ENCODE measurements around the gene TLN1. TPM values are rescaled to one million over a fixed set of nuclear protein-coding genes. Genes with fewer than 3 reads are reported as not detected.

TLN1 gene
- total RNA-seq, 4 donors from 2014 or later, result 106 to 256 (median 186) TPM

DNA sequence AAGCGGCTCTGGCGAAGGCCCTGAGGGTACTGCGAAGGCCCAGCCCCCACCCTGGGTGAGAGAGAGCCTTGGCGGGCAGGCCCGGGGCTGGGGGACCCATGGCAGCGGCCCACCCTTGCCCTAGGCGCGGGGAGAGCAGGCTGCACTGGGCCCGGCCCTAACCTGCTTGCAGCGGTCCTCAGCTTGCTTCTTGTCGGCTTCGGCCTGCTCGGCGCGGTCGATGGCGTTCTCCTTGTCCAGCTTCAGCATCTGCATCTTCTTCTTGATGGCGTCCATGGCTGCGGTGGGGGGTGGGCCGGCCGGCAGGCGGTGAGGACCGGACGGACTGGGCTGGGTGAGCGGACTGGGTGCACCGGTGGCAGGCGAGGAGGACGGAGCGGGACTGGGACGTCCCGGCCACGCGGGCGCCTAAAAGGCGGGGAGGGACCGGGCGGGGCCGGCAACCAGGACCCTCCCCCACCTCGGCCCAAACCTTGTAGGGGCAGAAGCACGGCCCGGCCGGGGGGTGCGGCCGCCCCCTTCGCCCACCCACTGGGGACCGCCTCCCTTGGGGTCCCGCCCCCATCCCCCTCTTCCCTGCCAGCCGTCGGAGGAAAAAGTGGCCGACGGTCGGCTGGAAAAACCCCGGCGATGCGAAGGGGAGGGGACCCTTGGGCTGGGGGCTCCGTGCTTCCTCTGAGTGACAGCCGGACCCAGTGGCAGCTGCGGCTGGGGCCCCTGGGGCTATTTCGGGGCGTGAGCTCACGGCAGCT is 42.3 kb downstream of the TLN1 start, which contains the start of gene TPM2:
TPM2 (minus strand) TSS at position 384 of the 752 bp plus-strand sequence; CDS start at position 276, 108 bp downstream.
- Histone ChIP-seq H3K9me3 (no peaks in the 10 kb centered on the region), H3K4me3 (peak within 1 kb of the TSS; percentile 77 to 96 (median 87)), H3K27me3 (no peaks in the 10 kb centered on the region), H3K36me3 (peaks cover 0 to 11% of the 10 kb centered on the region in 2 donors), H3K27ac (peak within 1 kb of the TSS; percentile 97 to 99 (median 98)), H3K4me1 (peaks cover 40 to 45% of the 10 kb centered on the region in 2 donors)
- peak; percentile 30 for ATAC-seq
- intact Hi-C loops (cut with DNase I; ENCODE audit: low total_unique reads), result loop anchor here (1.0 to 5.0 kb wide), 5 partner anchors 31 to 697 kb away; partner anchors contain the start of genes CCDC107, CREB3, RMRP and TLN1
- in situ Hi-C loops (cut with MboI; ENCODE audit: low sequenced_read_pairs in 4 of 4), result loop anchor here in 1 of 4 donors (10.0 kb wide), 1 partner anchor 45 kb away; no protein-coding TSS in a partner anchor
- TF ChIP-seq, protein P1, sequence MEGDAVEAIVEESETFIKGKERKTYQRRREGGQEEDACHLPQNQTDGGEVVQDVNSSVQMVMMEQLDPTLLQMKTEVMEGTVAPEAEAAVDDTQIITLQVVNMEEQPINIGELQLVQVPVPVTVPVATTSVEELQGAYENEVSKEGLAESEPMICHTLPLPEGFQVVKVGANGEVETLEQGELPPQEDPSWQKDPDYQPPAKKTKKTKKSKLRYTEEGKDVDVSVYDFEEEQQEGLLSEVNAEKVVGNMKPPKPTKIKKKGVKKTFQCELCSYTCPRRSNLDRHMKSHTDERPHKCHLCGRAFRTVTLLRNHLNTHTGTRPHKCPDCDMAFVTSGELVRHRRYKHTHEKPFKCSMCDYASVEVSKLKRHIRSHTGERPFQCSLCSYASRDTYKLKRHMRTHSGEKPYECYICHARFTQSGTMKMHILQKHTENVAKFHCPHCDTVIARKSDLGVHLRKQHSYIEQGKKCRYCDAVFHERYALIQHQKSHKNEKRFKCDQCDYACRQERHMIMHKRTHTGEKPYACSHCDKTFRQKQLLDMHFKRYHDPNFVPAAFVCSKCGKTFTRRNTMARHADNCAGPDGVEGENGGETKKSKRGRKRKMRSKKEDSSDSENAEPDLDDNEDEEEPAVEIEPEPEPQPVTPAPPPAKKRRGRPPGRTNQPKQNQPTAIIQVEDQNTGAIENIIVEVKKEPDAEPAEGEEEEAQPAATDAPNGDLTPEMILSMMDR (IDR thresholded peaks at IDR 0.05 in 4 of 5, conservative IDR thresholded peaks at IDR 0.05 in 1 of 5), result no peak
- peak; percentile 59 to 85 for TF ChIP-seq POLR2A (IDR thresholded peaks at IDR 0.05)
- peak; percentile 51 to 78 for DNase-seq

DNA sequence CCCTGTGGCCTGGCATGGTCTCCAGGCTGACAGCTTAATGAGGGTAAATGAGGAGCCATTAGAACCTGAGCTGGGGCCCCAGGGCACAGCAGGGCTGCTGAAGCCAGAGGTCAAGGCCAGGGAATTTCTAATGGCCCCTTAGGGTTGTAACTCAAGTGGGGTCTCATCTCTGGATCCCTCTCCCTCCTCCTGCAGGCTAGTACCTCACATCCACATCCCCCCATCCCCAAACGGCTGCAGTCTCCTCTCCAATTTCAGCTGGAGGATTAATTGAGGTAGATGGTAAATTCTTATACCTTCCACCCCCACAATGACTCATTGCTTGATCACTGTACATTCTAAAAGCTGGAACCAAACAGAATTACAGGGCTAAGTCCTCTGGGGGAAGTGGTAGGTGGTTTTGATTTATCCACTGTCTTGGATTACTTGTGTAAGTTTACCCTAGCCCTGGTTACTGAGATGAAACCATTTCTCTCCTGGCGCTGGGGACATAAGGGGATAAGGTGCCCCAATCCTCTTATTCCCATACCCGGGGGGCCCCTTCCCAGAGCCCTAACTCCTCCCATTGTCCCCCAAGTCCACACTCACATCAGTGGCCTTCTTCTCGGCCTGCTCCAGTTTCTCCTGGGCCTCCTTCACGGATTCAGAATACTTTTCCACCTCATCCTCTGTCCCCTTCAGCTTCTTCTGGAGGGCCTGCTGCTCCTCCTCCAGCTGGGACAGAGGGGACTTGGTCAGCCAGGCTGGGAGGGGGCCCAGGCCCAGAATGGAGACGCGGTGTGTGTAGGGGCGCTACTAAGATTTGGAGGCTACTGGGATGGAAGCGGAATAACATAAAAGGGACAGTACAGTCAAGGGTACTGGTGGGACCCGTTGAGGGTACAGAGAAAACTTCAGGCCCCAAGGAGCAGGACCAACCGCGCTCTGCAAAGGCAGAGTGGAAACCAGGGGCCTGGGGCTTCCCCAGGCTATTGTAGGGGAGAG is 43.1 kb downstream of the TLN1 start:
- intact Hi-C loops (cut with DNase I; ENCODE audit: low total_unique reads), result loop anchor here (2.0 to 5.0 kb wide), 2 partner anchors 616 to 697 kb away; partner anchors contain the start of gene VCP
- ATAC-seq, result peak; percentile 5 to 36
- TF ChIP-seq, protein P1 (IDR thresholded peaks at IDR 0.05 in 4 of 5, conservative IDR thresholded peaks at IDR 0.05 in 1 of 5), result no peak
- peak in 1 of 2 donors; percentile 49 for TF ChIP-seq POLR2A (IDR thresholded peaks at IDR 0.05)
- no peaks in the 10 kb centered on the region for H3K9me3 ChIP-seq
- H3K4me1 ChIP-seq, result peaks cover 40 to 51% of the 10 kb centered on the region in 2 donors
- peak overlapping the region; percentile 77 to 96 (median 87) for H3K4me3 ChIP-seq
- peak overlapping the region; percentile 97 to 99 (median 98) for H3K27ac ChIP-seq
- in situ Hi-C loops (cut with MboI; ENCODE audit: low sequenced_read_pairs in 4 of 4), result no loop called here
- H3K27me3 ChIP-seq, result no peaks in the 10 kb centered on the region
- H3K36me3 ChIP-seq, result peaks cover 0 to 20% of the 10 kb centered on the region in 2 donors
- DNase-seq, result peak in 1 of 2 donors; percentile 52

GRCh38 chr9:35687972-35688557 is 43.9 kb downstream of the TLN1 start:
- peak; percentile 31 to 34 for ATAC-seq
- in situ Hi-C loops (cut with MboI; ENCODE audit: low sequenced_read_pairs in 4 of 4), result no loop called here
- intact Hi-C loops (cut with DNase I; ENCODE audit: low total_unique reads), result loop anchor here (2.0 to 5.0 kb wide), 2 partner anchors 615 to 696 kb away; partner anchors contain the start of gene VCP
- peak; percentile 48 to 81 for TF ChIP-seq POLR2A (IDR thresholded peaks at IDR 0.05)
- TF ChIP-seq, protein P1 (IDR thresholded peaks at IDR 0.05 in 4 of 5, conservative IDR thresholded peaks at IDR 0.05 in 1 of 5), result no peak
- peaks cover 40 to 51% of the 10 kb centered on the region in 2 donors for H3K4me1 ChIP-seq
- H3K4me3 ChIP-seq, result peak overlapping the region; percentile 77 to 96 (median 87)
- peaks cover 0 to 28% of the 10 kb centered on the region in 2 donors for H3K36me3 ChIP-seq
- DNase-seq, result peak; percentile 51 to 84
- peak overlapping the region; percentile 97 to 99 (median 98) for H3K27ac ChIP-seq
- H3K9me3 ChIP-seq, result no peaks in the 10 kb centered on the region
- H3K27me3 ChIP-seq, result no peaks in the 10 kb centered on the region

- peaks cover 0 to 32% of the 10 kb centered on the region in 2 donors for H3K36me3 ChIP-seq
- peaks cover 40 to 51% of the 10 kb centered on the region in 2 donors for H3K4me1 ChIP-seq
- H3K4me3 ChIP-seq, result peak overlapping the region; percentile 16 to 96 (median 85)
- H3K27me3 ChIP-seq, result no peaks in the 10 kb centered on the region
- DNase-seq (peak in 1 of 2 donors; percentile 60), ATAC-seq (peak in 1 of 2 donors; percentile 11)
- intact Hi-C loops (cut with DNase I; ENCODE audit: low total_unique reads) (loop anchor here (5.0 kb wide), 1 partner anchor 695 kb away; no protein-coding TSS in a partner anchor), in situ Hi-C loops (cut with MboI; ENCODE audit: low sequenced_read_pairs in 4 of 4) (no loop called here)
- no peaks in the 10 kb centered on the region for H3K9me3 ChIP-seq
- peak overlapping the region; percentile 97 to 99 (median 98) for H3K27ac ChIP-seq
- TF ChIP-seq POLR2A (IDR thresholded peaks at IDR 0.05), result no peak
Measured at GRCh38 chr9:35687306-35687705, 44.7 kb downstream of the TLN1 start.

Measured in gastrocnemius medialis (tissue), 4 donors.